B cell (primary cell): ENCODE results near the gene PLCXD3.

Experiments
- CTCF ChIP-seq: fragments of 200-600 bp; IDR thresholded peaks from one replicate; pipeline ENCODE4 v1.8.0; 2022; ENCODE audit warnings: antibody characterized with exemption, mild to moderate bottlenecking
- EZH2 ChIP-seq: IDR thresholded peaks from 2 replicates; pipeline ENCODE4 v1.6.1; 2012; ENCODE audit warnings: borderline replicate concordance, low read depth, mild to moderate bottlenecking, moderate library complexity, low read length; ENCODE audit not compliant: insufficient read depth, poor library complexity, severe bottlenecking

GRCh38 chr5:41503310-41503709, 7.1 kb downstream of the PLCXD3 start:
- no peak for TF ChIP-seq EZH2
- no peak for TF ChIP-seq CTCF
